ENCODE data around the gene CKAP4. TPM values are rescaled to one million over a fixed set of nuclear protein-coding genes. Genes with fewer than 3 reads are reported as not detected.

The CKAP4 gene
- total RNA-seq, 1 donor, result 217 TPM

DNA sequence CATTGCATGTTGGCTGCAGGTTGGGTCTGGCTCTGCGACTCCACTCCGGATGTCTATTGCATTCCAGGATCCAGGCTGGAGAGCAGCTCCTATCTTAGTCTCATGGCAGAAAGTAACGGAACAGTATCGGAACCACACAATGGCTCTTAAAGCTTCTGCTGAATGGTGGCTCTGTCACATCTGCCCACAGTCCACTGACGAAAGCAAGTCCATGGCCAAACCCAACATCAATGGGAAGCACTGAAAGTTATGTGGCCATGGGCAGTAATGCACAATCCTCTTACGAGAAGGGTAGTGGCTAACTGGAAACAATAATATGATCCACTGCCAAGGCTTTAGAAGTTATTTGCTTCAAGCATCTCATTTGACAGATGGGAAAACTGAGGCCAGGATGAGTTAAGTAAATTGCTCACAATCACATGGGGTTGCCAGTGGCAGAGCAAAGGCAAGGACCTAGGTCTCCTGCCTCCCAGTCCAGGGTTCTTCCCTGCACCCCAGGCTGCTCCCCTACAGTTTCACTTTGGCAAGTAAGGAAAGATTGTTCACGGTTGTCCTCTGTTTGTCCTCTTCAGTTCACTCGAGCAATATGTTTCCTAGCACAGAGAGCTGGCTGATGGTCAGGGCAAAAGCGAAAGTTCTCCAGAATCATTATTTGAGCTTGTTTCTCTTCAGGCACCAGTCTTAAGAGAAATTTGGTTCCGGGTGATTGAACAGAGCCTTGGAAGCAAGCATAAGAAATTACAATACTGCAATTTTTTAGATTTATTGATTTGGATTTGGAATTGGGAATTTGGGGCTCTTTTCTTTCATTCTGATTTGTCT lies 54.2 kb downstream of the CKAP4 start:
- TF ChIP-seq, protein P1, sequence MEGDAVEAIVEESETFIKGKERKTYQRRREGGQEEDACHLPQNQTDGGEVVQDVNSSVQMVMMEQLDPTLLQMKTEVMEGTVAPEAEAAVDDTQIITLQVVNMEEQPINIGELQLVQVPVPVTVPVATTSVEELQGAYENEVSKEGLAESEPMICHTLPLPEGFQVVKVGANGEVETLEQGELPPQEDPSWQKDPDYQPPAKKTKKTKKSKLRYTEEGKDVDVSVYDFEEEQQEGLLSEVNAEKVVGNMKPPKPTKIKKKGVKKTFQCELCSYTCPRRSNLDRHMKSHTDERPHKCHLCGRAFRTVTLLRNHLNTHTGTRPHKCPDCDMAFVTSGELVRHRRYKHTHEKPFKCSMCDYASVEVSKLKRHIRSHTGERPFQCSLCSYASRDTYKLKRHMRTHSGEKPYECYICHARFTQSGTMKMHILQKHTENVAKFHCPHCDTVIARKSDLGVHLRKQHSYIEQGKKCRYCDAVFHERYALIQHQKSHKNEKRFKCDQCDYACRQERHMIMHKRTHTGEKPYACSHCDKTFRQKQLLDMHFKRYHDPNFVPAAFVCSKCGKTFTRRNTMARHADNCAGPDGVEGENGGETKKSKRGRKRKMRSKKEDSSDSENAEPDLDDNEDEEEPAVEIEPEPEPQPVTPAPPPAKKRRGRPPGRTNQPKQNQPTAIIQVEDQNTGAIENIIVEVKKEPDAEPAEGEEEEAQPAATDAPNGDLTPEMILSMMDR (IDR thresholded peaks at IDR 0.05; ENCODE audit: insufficient read depth, low read length), result no peak
- peak; percentile 30 for DNase-seq (ENCODE audit: low read depth)
- H3K4me3 ChIP-seq (ENCODE audit: low read depth, low read length), result peak overlapping the region; percentile 33

DNA sequence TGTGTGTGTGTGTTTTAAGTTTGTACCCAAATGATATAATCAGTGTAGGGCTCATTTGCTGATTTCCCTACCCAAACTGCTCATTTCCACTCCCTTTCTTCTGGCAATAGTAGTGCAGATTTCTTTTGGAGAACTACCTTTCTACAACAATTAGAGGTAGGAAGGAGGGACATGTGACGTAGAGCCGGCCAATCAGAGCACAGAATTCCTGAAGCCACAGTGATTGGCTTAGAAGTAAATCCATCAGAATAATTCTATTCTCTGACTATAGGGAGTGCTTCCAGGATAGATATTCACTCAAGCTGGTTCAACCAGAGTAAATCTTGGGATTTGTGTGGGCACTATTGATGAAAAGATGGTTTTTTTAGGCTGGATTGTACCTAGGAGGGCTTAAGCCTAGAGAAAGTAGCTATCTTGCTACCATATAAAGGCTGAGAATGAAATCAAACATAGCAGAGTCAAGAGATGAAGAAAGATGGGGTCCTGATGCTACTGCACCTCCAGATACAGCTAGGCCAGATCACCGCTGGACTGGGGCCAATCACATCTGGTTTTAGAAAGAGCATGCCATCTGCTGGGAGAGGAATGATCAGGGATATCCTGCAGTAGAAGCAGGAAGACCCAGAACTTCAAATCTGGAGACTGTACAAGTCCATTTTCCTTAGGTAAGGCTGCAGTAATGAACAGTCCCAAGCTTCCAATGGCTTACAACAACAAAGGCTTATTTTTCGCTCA lies 55.0 kb downstream of the CKAP4 start:
- DNase-seq (ENCODE audit: low read depth), result peak; percentile 16
- no peak overlapping the region for H3K4me3 ChIP-seq (ENCODE audit: low read depth, low read length)
- TF ChIP-seq, protein P1 (IDR thresholded peaks at IDR 0.05; ENCODE audit: insufficient read depth, low read length), result no peak

DNA sequence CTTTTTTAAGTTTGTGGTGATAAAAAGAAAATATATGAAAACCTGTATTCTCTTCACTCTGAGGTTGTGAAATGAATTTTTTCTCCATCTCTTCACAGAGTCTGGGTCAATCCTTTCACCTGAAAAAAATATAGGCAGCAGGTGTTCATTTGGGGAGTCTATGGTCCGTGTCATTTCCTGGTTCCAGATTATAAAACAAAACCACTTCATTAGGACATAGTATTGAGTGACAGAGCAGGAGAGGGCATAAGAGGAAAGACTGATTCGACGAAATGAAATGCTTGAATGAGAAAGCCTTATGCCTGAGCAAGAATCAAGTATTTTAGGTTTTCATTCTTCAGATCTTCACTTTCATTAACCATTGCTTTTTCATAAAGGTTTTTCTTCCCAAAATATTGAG lies 57.2 kb downstream of the CKAP4 start:
- DNase-seq (ENCODE audit: low read depth), result no peak
- H3K4me3 ChIP-seq (ENCODE audit: low read depth, low read length), result no peak overlapping the region
- TF ChIP-seq, protein P1 (IDR thresholded peaks at IDR 0.05; ENCODE audit: insufficient read depth, low read length), result no peak

DNA sequence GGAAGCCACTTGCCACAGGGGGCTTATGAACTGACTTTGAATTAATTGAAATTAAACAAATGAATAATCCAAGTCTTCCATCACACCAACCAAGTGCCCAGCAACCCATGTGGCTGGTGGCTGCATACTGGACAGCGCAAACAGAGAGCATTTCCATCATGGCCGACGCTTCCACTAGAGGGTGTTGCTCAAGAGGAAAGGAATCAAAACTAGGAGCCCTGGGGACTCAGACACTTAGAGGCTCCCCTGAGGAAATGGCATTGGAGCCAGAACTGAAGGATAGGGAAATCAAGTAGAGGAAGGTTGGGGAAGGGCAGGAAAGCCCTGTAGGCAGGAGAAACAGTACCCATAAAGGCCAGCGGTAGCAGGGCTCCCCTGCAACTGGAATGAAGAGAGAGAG lies 58.5 kb downstream of the CKAP4 start:
- H3K4me3 ChIP-seq (ENCODE audit: low read depth, low read length), result no peak overlapping the region
- DNase-seq (ENCODE audit: low read depth), result no peak
- TF ChIP-seq, protein P1 (IDR thresholded peaks at IDR 0.05; ENCODE audit: insufficient read depth, low read length), result no peak

DNA sequence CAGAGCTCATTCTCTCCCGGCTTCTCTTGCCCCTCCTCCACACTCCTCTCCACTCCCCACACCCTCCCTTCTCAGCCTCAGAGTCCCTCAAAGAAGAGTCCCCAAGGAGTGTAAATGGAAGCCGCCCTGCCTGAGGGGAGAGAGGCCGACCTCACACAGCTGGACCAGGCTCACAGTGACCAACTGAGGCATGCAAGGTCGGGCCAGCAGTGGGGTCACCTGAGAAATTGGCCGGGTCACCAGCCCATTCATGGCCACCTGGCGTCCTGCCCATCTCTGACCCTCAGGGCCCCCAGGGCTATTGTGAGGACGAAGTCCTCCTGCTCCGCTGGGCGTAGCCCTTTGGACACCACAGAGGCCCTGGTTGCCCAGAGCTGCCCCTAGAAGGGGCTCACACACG lies 59.6 kb downstream of the CKAP4 start:
- DNase-seq (ENCODE audit: low read depth), result no peak
- TF ChIP-seq, protein P1 (IDR thresholded peaks at IDR 0.05; ENCODE audit: insufficient read depth, low read length), result no peak
- H3K4me3 ChIP-seq (ENCODE audit: low read depth, low read length), result no peak overlapping the region

Small RNA genes lying within 50 kb of the gene (small RNA-seq; reads per million reads assigned to genes)
- gene RNU7-94P, result not detected

Other genes with a start within 250 kb of the CKAP4 start
- 3.0 and 8.3 TPM in 2 replicates for gene NUAK1, start 109.1 kb downstream of the CKAP4 start, total RNA-seq (ENCODE audit: low replicate concordance)
- gene TCP11L2, start 54.7 kb upstream of the CKAP4 start, total RNA-seq (ENCODE audit: low replicate concordance), result 36.1 and 42.4 TPM in 2 replicates
- 11.1 and 18.5 TPM in 2 replicates for gene POLR3B, start 109.7 kb upstream of the CKAP4 start, total RNA-seq (ENCODE audit: low replicate concordance)